IPS-18c (cell line): ENCODE measurements around the gene DNMT3A.
"Not testable (repeated sequence)": the region's sequence is repeated elsewhere in the genome, so short reads cannot be mapped to it uniquely, and the experiment has no call there.

Experiments
- H3K4me3 ChIP-seq: 2 replicates; pipeline ENCODE4 v1.7.0; 2013; ENCODE audit warnings: low read depth, mild to moderate bottlenecking, low read length, moderate library complexity; ENCODE audit not compliant: insufficient read depth
- H3K9me3 ChIP-seq: one replicate; pipeline ENCODE4 v1.6.1; 2013; ENCODE audit warnings: mild to moderate bottlenecking, low read length, moderate library complexity; ENCODE audit not compliant: control insufficient read depth, insufficient read depth

DNMT3A gene

GRCh38 chr2:25284756-25285155 is 57.0 kb downstream of the DNMT3A start:
- Histone ChIP-seq H3K4me3 (no peak overlapping the region), H3K9me3 (no peaks in the 10 kb centered on the region)

GRCh38 chr2:25283921-25284320 is 57.8 kb downstream of the DNMT3A start:
- no peak overlapping the region for H3K4me3 ChIP-seq
- H3K9me3 ChIP-seq, result no peaks in the 10 kb centered on the region

- H3K4me3 ChIP-seq, result no peak overlapping the region
- H3K9me3 ChIP-seq, result no peaks in the 10 kb centered on the region
These were observed 59.8 kb downstream of the DNMT3A start for GRCh38 chr2:25281941-25282340.

- no peak overlapping the region for H3K4me3 ChIP-seq
- no peaks in the 10 kb centered on the region for H3K9me3 ChIP-seq
These were observed 60.2 kb downstream of the DNMT3A start for GRCh38 chr2:25281522-25281921.

- no peak overlapping the region for H3K4me3 ChIP-seq
These were observed 61.6 kb downstream of the DNMT3A start for GRCh38 chr2:25280051-25280687.

GRCh38 chr2:25279091-25279651 is 62.6 kb downstream of the DNMT3A start:
- H3K4me3 ChIP-seq, result no peak overlapping the region
- no peaks in the 10 kb centered on the region for H3K9me3 ChIP-seq

More at GRCh38 chr2:25280051-25280687, 61.6 kb downstream of the DNMT3A start:
- H3K9me3 ChIP-seq, result no peaks in the 10 kb centered on the region

GRCh38 chr2:25276569-25277465 is 64.9 kb downstream of the DNMT3A start:
- Histone ChIP-seq H3K4me3 (peak overlapping the region; percentile 38), H3K9me3 (no peaks in the 10 kb centered on the region)

- Histone ChIP-seq H3K9me3 (no peaks in the 10 kb centered on the region), H3K4me3 (no peak overlapping the region)
These were observed 66.2 kb downstream of the DNMT3A start for GRCh38 chr2:25275575-25275965.

- Histone ChIP-seq H3K4me3 (no peak overlapping the region), H3K9me3 (no peaks in the 10 kb centered on the region)
These were observed 66.7 kb downstream of the DNMT3A start for GRCh38 chr2:25274868-25275574.

GRCh38 chr2:25273985-25274535 is 67.7 kb downstream of the DNMT3A start:
- Histone ChIP-seq H3K9me3 (no peaks in the 10 kb centered on the region), H3K4me3 (no peak overlapping the region)

- H3K9me3 ChIP-seq, H3K4me3 ChIP-seq: not testable (repeated sequence)
These were observed 69.0 kb downstream of the DNMT3A start for GRCh38 chr2:25272705-25273104.

GRCh38 chr2:25270061-25270460 is 71.7 kb downstream of the DNMT3A start:
- Histone ChIP-seq H3K9me3 (no peaks in the 10 kb centered on the region), H3K4me3 (no peak overlapping the region)

GRCh38 chr2:25269233-25269632 is 72.5 kb downstream of the DNMT3A start:
- Histone ChIP-seq H3K9me3 (no peaks in the 10 kb centered on the region), H3K4me3 (no peak overlapping the region)

- no peak overlapping the region for H3K4me3 ChIP-seq
- no peaks in the 10 kb centered on the region for H3K9me3 ChIP-seq
These were observed 73.6 kb downstream of the DNMT3A start for GRCh38 chr2:25268139-25268538.

- Histone ChIP-seq H3K4me3 (no peak overlapping the region), H3K9me3 (no peaks in the 10 kb centered on the region)
These were observed 75.3 kb downstream of the DNMT3A start for GRCh38 chr2:25266399-25266798.

- H3K9me3 ChIP-seq, result no peaks in the 10 kb centered on the region
- H3K4me3 ChIP-seq, result no peak overlapping the region
These were observed 75.9 kb downstream of the DNMT3A start for GRCh38 chr2:25265802-25266201.

- H3K9me3 ChIP-seq, result no peaks in the 10 kb centered on the region
- no peak overlapping the region for H3K4me3 ChIP-seq
These were observed 76.7 kb downstream of the DNMT3A start for GRCh38 chr2:25265001-25265400.
